ENCODE results near the gene FARSA.
A peak's percentile ranks its signal among the peaks of the same experiment; 100 is the strongest.
"Not testable (repeated sequence)": the region's sequence is repeated elsewhere in the genome, so short reads cannot be mapped to it uniquely, and the experiment has no call there.

FARSA gene

DNA sequence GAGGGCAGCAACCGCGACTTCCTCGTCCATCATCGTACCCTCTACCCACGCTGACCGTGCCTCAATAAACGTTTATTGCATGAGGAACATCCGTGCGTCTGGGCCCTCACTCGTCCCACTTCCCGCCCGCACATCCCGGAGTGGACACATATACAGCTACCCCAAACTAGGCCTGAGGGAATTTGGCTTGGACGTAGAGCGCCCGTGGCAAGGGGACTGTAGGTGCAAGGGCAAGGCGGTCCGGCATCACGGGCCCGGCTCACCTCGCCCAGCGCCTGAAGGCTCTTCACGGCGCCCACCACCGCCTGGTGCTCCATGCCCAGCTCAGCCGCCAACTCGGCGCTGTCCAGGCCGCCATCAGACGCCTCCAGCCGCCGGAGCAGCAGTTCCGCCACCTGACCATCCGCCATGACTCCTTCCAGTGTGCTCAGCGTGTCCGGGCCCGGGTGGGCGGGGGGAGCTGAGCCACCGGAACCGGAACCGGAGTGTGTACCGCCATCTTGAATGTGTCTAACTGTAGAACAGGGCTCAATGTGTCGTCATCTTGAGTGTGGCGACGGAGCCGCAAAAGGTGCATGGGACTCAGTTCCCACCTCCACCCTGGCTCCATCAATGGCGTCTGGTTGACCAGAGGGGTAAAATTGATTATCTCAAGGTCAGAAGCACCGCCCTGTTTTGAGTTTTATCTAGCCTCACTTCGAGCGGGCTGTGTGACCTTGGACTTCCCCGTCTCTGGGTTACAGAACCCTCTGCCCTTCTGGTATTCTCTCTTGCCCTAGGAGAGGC, at the start of gene FARSA:
Gene FARSA (minus strand): TSS at position 425 of the 786 bp plus-strand sequence. CDS start 15 bp downstream, at position 410.
- peak; percentile 90 for DNase-seq

DNA sequence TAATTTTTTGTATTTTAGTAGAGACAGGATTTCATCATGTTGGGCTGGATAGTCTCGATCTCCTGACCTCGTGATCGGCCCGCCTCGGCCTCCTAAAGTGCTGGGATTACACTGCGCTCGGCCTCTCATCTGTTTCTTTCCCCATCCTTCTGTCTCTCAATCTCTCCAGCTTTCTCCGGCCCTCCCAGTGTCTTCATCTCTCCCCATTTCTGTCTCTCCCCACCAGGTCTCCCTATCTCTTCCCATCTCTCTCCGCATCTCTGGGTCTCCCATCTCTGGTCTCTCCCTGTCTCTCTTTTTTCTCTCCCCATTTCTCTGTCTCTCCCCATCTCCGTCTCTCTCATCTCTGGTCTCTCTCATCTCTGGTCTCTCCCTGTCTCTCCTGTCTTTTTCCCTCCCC, 49.6 kb upstream of the FARSA start:
- no peak for DNase-seq

DNA sequence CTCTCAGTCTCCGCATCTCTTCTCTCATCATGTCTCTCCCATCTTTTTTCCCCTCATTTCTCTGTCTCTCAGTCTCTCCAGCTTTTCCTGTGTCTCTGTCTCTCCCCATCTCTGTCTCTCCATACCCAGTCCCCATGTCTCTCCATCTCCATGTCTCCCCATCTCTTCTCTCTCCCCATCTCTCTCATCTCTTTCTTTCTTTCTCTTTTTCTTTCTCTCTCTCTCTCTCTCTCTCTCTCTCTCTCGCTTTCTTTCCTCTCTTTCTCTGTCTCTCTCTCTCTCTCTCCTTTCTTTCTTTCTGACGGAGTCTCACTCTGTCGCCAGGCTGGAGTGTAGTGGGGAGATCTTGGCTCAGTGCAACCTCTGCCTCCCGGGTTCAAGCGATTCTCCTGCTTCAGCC, 49.1 kb upstream of the FARSA start:
- DNase-seq: no peak

DNA sequence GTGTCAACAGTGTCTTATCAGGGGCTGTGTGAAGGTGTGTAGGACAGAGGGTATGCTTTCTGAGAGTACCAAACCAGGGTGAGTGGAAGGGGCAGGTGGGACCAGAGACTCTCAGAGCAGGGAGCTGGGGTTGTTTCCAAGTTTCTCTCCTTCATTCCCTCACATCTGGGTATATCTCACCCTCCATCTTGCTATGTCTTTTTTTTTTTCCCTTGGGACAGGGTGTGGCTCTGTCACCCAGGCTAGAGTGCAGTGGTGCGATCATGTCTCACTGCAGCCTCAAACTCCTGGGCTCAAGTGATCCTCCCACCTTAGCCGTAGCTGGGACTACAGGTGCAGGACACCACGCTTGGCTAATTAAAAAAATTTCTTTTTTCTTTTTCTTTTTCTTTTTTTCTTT, 46.5 kb upstream of the FARSA start:
- DNase-seq: no peak

DNA sequence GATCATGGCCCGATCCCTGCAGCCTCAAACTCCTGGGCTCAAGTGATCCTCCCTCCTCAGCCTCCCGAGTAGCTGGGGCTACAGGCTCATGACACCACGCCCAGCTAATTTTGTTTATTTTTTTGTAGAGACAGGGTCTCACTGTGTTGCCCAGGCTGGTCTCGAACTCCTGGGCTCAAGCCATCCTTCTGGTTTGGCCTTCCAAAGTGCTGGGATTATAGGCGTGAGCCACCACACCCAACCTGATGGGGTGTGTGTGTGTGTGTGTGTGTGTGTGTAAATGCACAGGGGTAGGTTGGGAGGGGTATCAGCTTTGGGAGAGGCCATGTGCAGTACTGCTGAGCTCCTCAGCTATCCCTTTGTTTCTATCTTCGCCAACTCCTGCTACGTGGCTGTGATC, 42.6 kb upstream of the FARSA start:
- DNase-seq: not testable (repeated sequence)

DNA sequence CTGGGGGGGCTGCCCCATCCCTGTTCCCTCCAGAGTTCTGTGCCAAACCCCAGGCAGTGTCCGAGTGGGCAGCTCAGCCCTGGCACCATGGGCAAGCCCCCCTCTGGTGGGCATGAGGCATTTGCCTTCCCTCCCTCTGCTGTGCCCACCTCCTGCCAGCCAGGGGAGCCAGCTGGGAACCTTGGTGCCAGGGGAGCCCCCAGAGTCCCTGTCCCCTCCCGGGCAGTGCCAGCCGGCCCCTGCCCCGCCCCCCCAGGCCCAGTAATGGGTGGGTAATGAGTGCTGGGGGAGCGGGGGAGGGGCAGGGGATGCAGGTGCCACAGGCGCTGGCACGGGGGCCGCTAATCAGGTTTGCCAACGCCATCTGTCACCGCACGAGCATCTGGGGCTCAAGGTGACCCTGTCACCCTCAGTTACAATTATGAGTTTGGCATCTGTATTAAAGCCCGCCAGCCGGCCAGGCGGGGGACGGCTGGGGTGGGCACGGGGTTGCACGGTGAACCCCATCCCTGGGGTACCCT, 41.8 kb upstream of the FARSA start:
- DNase-seq: no peak

DNA sequence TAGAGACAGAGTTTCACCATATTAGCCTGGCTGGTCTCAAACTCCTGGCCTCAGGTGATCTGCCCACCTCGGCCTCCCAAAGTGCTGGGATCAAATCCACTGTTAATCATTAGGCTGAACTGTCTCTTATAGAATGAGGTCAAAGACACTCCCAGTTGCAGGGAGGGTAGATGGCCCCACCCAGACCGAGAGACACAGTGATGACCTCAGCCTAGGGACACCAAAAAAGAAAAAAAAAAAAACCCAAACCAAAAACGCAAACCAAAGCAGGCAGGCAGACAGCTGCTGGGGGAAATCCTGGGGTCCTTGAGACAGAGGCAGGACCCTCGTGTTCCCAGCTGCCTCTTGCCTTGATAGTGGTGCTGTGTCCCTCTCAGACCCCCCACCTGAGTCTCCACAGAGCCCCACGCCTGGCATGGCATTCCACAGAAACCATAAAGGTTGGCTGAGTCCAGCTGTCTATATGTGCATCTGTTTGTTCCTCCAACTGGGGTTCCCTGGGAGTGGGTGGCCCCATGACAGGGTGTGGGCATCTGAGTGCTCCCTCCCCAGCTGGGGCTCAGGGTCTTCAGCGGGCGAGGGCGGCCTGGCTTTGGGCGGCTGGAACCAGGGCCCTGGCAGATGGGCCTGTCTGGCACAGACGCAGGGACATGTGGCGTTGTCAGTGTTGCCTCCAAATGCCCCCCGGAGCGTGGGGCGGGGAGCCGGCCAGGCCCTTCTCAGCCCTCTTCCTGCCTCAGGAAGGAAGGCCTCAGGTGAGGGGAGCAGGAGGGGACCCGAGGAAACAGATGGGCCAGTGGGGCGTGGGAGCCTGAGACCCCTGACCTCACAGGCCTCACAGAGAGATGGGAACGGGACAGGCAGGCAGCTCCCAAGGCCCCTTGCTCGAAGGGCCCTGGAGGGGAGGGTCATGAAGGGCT, 41.0 kb upstream of the FARSA start:
- no peak for DNase-seq

DNA sequence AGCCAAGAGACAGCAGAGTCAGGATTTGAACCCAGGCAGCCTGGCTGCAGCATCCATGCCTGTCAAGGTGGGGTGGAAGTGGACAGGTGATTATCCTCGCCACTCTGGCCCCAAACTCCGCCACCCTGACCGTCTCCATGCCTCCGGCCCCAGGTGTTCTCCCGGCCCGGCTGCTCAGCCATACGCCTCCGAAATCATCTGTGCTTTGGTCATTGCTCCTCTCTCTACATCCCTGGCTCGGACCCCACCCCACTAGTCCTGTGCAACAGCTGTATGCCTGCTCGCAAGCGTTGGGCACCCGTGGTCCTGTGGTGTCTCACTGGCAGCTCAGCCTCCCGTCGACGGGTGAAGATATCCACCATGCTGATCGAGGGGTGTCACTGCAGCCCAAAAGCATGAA, 39.7 kb upstream of the FARSA start:
- DNase-seq: no peak

DNA sequence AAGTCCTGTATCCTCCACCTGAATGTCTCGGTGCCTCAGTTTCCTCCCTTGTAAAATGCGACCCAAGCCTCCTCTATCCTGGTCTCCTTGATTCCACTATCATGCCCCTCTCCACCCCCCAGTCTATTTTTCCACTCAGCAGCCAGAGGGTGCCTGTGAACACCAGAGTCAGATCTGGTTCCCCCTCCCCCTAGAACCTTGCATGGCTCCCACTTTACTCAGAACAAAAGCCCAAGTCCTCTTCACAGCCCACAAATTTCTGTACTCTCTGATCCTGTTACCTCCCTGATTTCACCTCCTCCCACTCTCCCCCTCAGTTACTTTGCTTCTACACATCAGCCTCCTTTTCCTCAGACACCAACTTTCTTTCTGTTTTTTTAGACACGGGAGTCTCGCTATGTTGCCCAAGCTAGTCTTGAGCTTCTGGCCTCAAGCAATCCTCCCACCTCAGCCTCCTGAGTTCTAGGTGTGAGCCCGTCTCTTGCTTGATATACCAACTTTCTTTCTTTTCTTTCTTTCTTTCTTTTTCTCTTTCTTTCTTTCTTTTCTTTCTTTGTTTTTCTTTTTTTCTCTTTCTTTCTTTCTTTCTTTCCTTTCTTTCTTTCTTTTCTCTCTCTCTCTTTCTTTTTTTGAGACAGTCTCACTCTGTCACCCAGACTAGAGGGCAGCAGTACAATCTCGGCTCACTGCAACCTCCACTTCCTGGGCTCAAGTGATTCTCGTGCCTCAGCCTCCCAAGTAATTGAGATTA, 36.7 kb upstream of the FARSA start:
- no peak for DNase-seq

DNA sequence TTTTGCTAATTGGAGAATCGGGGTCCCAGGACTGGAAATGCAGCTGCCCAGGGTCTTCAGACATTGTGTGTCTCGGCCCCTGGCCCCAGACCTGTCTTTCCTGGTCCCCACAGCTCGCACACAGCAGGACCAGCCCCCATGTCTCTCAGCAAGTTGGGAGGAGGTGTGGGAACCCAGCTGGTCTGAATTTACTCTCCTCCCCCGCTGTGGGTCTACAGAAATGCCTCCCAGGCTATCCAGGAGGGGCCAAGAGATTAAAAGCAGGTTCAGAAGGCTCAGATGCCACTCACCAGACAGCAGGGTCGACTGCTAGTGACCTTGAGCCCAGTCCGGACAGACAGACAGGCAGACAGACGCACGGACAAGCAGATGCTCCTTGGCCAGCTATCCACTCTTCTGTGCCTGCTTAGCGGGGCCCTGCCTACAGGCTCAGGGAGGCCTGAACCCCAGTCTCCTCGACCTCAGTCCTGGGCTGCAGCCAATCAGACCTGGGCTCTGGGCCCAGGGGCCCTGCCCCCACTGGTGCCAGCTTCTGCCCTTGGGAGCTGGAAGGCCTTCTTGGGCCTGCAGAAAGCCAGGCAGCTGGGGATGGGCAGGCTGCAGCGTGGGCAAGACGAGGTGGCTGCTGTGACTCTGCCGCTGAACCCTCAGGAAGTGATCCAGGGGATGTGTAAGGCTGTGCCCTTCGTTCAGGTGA, 35.9 kb upstream of the FARSA start, which contains the start of gene DAND5:
Gene DAND5 (plus strand): TSS at position 285 of the 697 bp plus-strand sequence. CDS start 85 bp downstream, at position 370.
- no peak for DNase-seq

DNA sequence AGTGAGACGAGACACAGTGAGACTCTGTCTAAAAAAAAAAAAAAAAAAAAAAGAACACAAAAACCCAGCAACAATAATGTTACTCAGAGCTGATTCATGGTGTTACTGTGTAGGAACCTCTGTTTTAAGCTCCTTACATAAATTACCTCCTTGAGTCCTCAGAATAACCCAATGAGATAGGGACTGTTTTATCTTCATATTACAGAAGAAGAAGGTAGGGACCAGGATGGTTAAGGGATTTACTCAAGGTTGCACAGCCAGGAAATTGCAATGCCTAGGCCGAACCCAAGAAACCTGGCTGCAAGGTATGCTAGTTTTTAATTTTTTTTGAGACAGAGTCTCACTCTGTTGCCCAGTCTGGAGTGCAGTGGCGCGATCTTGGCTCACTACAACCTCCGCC, 34.4 kb upstream of the FARSA start:
- no peak for DNase-seq

DNA sequence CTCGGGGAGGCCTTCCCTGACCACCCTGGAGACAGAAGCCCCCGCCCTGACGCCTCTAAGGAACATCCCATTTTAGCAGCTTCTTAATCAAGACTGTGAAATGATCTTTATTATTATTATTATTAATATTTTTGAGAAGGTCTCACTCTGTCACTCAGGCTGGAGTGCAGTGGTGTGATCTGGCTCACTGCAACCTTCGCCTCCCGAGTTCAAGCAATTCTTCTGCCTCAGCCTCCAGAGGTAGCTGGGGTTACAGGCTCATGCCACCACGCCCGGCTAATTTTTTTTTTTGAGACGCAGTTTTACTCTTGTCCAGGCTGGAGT, 32.3 kb upstream of the FARSA start:
- no peak for DNase-seq

DNA sequence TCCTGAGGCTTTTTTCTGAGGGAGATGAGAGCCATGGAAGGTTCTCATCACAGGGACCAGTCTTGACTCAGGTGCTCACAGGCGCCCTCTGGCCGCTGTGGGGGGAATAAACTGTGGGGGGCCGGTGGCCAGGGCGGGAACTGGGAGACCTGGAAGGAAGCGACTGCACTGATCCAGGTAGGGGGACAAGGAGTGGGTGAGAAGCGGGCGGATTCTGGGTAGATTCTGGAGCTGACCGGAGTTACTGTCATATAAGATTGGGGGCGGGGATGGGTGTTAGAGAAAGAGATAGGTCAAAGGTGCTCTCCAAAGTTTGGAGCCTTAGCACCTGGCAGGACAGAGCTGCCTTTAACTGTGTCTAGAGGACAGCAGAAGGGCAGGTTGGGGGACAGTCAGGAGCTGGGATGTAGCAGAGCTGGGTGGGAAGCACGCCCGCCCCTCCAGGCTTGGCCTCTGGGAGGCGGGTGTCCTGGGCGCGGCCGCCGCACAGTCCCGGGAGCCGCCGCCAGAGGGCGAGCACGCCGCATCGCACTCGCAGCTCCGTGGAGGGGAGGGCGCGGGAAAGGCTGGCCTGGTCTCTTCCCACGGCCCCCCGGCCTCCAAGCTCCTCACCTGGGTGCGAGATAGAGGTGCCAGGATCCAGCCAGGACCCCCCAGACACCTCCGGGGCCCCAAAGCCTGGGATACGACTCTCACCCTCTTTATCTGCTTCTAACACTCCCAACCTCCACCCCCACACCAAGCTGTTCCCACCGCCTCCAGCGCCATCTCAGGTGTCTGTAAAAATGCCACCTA, 31.7 kb upstream of the FARSA start:
- DNase-seq: peak; percentile 82

DNA sequence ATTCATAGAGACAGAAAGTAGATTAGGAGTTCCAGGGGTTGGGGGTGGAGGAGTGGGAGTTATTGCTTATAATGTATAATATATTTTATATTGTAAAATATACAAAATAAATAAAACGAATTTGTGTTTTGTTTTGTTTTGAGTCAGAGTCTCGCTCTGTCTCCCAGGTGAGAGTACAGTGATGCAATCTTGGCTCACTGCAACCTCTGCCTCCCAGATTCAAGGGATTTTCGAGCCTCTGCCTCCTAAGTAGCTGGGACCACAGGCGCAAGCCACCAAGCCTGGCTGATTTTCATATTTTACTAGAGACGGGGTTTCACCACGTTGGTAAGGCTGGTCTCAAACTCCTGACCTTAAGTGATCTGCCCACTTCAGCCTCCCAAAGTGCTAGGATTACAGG, 26.0 kb upstream of the FARSA start:
- no peak for DNase-seq

DNA sequence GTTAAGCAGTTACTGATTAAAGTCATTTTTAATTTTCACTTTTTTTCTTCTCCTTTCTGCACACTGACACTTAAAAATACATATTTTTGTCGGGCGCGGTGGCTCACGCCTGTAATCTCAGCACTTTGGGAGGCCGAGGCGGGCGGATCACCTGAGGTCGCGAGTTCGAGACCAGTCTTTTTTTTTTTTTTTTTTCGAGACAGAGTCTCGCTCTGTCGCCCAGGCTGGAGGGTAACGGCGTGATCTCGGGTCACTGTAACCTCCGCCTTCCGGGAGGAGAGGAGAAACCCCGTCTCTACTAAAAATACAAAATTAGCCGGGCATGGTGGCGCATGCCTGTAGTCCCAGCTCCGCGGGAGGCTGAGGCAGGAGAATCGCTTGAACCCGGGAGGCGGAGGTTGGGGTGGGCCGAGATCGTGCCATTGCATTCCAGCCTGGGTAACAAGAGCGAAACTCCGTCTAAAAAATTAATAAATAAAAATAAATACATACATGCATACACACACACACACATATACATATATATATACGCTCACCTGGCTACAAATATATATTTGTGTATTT, 24.0 kb upstream of the FARSA start:
- DNase-seq: not testable (repeated sequence)

DNA sequence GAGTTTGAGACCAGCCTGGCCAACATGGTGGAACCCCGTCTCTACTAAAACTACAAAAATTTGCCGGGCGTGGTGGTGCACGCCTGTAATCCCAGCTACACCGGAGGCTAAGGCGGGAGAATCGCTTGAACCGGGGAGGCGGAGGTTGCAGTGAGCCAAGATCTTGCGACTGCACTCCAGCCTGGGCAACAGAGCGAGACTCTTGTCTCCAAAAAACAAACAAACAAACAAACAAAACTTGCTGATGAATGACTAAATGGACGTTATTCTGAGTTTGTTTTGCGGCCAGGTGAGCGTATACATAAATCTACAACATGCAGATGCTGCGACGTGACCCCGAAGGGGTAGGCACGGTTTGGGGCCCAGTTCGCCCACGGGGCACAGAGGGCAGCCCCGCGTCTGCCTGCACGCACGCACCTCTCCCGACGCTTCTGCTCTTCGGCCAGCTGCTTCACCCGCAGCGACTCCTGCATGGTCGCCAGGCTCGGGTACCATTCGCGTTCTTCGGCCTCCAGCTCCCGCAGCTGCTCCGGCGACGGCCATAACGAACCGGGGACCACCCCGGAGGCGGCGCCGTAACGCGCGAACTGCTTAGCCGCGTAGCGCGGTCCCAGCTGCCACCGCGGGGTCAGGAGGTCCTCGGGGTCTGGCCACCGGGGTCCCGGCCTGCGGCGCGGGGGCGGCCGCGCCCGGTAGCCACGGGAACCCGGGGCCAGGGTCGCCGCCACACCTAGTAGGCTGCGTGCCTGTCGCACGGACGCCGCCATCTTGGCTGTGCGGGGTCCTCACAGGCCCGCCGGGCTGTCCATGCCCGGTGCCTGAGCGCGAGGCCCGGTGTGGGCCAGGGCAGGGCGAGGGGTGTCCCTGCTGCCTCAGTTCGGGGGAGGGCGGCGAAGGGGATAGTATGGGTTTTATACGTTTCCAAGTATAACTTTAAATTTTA, 23.2 kb upstream of the FARSA start, which contains the start of gene GADD45GIP1:
Gene GADD45GIP1 (minus strand): TSS at position 778 of the 943 bp plus-strand sequence. CDS start 11 bp downstream, at position 767.
- peak; percentile 84 for DNase-seq

DNA sequence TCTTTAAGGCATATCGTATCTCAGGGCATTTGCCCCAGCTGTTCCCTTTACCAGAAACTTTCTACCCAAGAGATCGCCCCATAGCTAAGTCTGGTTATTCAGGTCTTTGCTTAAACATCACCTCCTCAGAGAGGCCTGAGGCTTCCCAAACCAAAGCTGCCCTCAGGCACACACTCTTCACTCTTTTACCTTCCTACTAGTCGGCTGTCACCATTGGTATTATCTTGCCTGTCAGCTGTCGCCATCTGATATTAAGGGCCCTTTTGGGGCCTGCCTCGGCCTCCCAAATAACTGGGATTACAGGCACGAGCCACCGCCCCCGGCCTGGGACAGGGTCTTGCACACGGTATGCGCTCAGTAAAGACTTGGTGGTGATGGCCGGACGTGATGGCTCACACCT, 22.5 kb upstream of the FARSA start:
- no peak for DNase-seq

DNA sequence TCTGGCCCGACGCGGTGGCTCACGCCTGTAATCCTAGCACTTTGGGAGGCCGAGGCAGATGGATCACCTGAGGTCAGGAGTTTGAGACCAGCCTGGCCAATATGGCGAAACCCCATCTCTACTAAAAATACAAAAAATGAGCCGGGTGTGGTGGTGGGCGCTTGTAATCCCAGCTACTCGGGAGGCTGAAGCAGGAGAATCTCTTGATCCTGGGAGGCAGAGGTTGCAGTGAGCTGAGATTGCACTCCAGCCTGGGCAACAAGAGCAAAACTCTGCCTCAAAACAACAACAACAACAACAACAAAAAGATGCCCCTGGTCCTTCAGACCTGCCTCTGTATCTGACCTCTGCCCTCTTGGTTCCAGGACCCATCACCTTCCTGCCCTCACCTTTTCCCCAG, 22.1 kb upstream of the FARSA start:
- DNase-seq: not testable (repeated sequence)

DNA sequence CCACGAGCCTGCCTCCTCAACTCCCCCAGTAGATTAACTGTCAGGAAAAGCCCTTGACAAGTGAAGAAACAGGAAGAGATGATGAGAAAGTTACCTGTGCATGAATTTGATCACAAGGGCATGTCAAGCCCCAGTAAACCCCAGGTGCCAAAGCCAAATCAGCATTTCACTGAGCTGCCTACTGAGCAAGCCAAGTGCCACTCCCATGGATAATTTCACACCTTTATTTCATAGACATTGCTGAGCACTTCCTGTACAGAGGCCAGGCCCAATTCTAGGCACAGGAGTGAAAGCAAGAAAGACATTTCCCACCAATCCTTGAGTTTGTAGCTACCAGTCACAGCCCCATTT, 21.1 kb upstream of the FARSA start:
- DNase-seq: no peak
